Choroid plexus epithelial cell (primary cell): ENCODE data around the gene IL4R.

Experiments
- DNase-seq: peaks from one replicate; pipeline ENCODE4 v3.0.0-alpha.2; 2010; ENCODE audit warnings: low read depth
- H3K4me3 ChIP-seq: 2 replicates; pipeline ENCODE4 v1.5.1; 2011; ENCODE audit warnings: low read depth, mild to moderate bottlenecking, control low read depth, low read length, moderate library complexity
- TF ChIP-seq, protein P1 (sequence below): conservative IDR thresholded peaks from 2 replicates; pipeline ENCODE4 v1.5.1; 2011; ENCODE audit warnings: low read depth, mild to moderate bottlenecking, control low read depth, inconsistent platforms, low read length, moderate library complexity

Gene IL4R

DNA sequence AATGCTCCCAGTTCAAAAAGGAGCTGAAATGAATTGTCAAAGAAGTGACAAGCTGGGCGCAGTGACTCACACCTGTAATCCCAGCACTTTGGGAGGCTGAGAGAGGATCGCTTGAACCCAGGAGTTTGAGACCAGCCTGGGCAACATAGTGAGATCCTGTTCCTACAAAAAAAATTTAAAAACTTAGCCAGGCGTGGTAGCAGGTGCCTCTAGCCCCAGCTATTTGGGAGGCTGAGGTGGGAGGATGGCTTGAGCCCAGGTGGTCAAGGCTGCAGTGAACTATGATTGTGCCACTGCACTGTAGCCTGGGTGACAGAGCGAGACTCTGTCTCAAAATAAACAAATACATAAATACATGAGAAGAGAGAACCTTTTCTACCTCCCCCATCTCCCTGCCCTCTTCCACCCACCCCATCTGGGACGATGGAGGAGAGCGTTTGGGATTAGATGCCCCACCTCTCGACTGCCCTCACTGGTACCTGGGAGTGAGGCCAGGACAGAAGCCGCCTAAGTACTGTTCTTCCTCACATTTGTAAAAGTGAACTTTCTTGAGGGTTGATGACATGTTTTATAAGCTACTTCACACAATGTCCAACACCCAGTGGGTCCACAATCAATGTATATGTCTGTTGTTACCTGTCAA, 2.4 kb downstream of the IL4R start:
- TF ChIP-seq, protein P1, sequence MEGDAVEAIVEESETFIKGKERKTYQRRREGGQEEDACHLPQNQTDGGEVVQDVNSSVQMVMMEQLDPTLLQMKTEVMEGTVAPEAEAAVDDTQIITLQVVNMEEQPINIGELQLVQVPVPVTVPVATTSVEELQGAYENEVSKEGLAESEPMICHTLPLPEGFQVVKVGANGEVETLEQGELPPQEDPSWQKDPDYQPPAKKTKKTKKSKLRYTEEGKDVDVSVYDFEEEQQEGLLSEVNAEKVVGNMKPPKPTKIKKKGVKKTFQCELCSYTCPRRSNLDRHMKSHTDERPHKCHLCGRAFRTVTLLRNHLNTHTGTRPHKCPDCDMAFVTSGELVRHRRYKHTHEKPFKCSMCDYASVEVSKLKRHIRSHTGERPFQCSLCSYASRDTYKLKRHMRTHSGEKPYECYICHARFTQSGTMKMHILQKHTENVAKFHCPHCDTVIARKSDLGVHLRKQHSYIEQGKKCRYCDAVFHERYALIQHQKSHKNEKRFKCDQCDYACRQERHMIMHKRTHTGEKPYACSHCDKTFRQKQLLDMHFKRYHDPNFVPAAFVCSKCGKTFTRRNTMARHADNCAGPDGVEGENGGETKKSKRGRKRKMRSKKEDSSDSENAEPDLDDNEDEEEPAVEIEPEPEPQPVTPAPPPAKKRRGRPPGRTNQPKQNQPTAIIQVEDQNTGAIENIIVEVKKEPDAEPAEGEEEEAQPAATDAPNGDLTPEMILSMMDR, result no peak
- peak overlapping the region; percentile 72 for H3K4me3 ChIP-seq
- no peak for DNase-seq

- DNase-seq, result no peak
- TF ChIP-seq, protein P1, result no peak
- no peak overlapping the region for H3K4me3 ChIP-seq
Measured at GRCh38 chr16:27317320-27317719, 3.5 kb downstream of the IL4R start.

- TF ChIP-seq, protein P1, result no peak
- DNase-seq, result peak; percentile 49
- H3K4me3 ChIP-seq, result no peak overlapping the region
Measured at GRCh38 chr16:27317738-27318391, 4.1 kb downstream of the IL4R start.

DNA sequence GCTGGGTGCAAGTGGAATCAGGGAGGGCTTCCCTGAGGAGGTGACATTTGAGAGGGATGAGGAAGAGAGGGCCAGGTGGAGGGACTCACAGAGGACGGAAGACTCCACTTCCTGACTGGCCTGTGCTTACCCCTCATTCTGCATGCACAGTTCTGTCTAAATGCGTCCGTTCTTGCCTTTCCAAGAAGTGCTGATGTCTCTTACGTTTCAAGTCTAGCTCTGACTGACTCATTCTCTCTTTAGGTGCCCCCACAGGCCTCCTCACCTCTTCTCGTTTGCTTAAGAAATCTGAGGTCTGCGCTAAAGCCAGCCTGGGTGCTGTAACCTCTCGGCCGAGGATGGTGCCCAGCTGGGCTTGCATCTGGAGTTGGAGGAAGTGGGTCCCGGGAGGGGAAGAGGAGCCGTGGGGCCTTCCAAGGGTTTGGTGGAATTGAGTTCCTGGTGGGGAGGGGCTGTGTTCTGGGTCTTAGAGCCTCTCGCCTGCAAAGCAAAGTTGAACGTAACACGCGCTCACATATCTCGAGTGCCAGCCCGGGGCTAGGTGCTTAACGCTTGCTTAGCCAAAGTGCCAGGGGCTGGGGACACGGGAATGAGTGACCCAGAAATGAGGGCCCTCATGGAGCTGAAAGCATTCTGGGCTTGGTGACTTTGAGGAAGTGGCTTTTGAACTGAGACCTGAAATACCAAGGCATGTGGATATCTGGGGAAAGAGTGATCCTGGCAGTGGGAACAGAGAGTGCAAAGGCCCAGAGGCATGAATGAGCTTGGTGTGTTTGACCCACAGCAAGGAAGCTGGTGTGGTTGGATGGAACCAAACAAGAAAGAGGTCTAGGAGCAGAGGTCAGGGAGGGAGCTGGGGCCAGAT, 4.8 kb downstream of the IL4R start:
- DNase-seq, result peak; percentile 94
- TF ChIP-seq, protein P1, result no peak
- no peak overlapping the region for H3K4me3 ChIP-seq

DNA sequence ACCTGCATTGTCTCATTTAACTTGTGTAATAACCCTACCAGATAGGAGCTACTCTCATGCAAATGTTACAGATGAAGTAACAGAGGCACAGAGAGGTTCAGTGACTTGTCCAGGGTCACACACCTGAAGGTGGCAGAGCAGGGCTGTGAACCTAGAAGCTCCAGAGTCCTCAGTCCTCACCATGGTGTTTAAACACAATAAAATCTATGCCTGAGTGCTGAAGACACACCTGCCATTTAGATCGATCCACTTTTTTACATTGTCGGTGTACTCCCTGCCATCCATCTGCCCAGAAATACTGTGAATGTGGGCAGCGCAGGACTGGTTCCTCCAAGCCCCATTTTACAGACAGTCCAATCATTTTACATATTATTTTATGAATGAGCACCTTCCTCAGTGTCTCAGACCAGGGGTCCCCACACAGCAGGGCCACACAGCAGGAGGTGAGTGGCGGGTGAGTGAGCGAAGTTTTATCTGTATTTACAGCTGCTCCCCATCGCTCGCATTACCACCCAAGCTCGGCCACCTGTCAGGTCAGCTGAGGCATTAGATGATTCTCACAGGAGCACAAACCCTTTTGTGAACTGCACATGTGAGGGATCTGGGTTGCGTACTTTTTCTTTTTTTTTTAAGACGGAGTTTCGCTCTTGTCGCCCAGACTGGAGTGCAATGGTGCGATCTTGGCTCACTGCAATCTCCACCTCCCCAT, 5.6 kb downstream of the IL4R start:
- TF ChIP-seq, protein P1, result no peak
- H3K4me3 ChIP-seq, result no peak overlapping the region
- no peak for DNase-seq

GRCh38 chr16:27320261-27321012, 6.7 kb downstream of the IL4R start:
- DNase-seq, result no peak
- TF ChIP-seq, protein P1, result no peak
- H3K4me3 ChIP-seq, result no peak overlapping the region
